ENCODE results near the gene ERG28. TPM values are rescaled to one million over a fixed set of nuclear protein-coding genes. Genes with fewer than 3 reads are reported as not detected.
"Not testable (repeated sequence)": the region's sequence is repeated elsewhere in the genome, so short reads cannot be mapped to it uniquely, and the experiment has no call there.

ERG28 gene, protein sequence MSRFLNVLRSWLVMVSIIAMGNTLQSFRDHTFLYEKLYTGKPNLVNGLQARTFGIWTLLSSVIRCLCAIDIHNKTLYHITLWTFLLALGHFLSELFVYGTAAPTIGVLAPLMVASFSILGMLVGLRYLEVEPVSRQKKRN
- 10 to 100 TPM; 22.9 to 25.1 TPM for total RNA-seq

DNA sequence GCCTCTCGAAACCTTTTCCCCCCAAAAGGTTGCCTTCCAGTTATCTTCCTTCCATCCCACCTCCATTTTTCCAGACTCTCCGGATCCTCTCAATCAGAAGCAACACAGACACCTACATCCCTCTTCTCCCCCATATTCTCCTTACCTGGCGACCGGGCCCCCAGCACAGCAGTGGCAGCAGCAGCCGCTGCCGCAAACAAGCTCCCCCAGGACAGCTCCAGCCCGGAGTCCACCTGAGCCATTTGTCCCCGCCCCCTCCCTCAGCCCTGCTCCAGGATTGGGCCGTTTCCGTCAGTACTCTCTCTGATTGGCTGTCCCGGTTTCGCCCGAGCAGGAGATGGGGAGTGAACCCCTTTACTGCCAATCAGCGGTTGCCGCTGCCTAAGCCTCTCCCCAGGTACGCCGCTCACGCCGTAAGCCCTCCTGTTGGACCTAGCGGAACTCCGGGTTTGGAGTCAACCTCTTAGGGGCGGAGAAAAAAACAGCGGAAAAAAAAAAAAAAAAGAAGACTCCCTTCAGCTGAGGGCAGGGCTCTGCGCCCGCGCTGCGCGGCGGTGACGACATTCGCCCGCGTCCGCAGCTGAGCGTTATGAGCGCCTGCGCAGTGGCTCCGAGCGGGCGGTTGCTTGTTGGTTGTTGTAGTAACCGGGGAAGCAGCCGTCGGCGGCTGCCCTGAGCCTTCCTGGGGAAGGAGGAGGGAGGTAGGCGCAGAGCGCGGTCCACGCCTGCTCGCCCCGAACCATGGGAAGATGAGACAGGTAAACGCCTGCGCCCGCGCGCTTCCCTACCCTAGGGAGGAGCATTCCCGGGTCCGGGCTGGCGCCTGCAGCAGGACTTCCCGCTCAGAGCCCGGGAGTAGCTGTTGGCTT, at the start of gene ERG28, which contains the start of gene TTLL5:
ERG28 (minus strand) TSS at position 247 of the 869 bp plus-strand sequence. CDS start 3,374 bp downstream, outside the sequence.
TTLL5 (plus strand) TSS at position 617 of the 869 bp plus-strand sequence. CDS start 1,904 bp downstream, outside the sequence.
- Mint-ChIP-seq H3K36me3 (peaks cover 6% of the 10 kb centered on the region), H3K9me3 (ENCODE audit: low read depth) (no peaks in the 10 kb centered on the region), H3K27me3 (no peaks in the 10 kb centered on the region), H3K4me1 (peaks cover 42% of the 10 kb centered on the region), H3K4me3 (peak within 1 kb of the TSS; percentile 98), H3K27ac (peak within 1 kb of the TSS; percentile 94)
- CTCF ChIA-PET = interaction anchor here (0.8 to 3.3 kb wide), 10 partner anchors 9 to 322 kb away, joined by 3 to 23 read pairs (median 5); partner anchors contain the start of gene FLVCR2
- ATAC-seq (peak; percentile 98), DNase-seq (peak; percentile 99)

DNA sequence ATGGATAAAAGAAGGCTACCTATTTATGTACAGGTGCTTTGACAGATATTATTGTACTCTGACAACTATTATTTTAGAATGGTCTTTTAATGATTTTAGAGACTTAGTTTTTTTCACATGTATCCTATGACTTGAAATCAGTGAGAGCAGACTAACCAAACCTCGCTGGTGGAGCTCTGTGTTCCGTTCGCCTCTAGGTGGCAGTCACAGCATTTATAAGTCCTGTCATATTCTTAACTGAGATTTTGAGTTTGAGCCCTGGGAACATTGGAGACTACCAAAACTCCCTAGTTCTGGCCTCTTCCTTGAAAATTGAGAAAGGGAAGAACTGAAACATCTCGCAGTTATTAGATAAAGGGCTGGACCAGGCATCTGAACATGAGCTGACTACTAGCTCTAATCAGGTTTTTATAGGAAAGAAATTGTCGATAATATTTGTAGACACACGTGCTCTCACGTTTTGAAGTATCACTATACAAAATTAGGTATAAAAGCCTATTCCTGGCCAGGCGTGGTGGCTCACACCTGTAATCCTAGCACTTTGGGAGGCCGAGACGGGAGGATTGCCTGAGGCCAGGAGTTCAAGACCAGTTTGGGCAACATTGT, 48.6 kb upstream of the ERG28 start:
- no peaks in the 10 kb centered on the region for H3K27me3 Mint-ChIP-seq
- H3K4me3 Mint-ChIP-seq = no peak overlapping the region
- CTCF ChIA-PET = interaction anchor here (0.6 to 6.6 kb wide), 40 partner anchors 9 to 693 kb away, joined by 3 to 187 read pairs (median 4); partner anchors contain the start of genes IFT43 and TGFB3
- peak; percentile 78 for ATAC-seq
- no peaks in the 10 kb centered on the region for H3K9me3 Mint-ChIP-seq (ENCODE audit: low read depth)
- peaks cover 2% of the 10 kb centered on the region for H3K36me3 Mint-ChIP-seq
- DNase-seq = peak; percentile 73
- H3K27ac Mint-ChIP-seq = no peak overlapping the region
- H3K4me1 Mint-ChIP-seq = no peaks in the 10 kb centered on the region

DNA sequence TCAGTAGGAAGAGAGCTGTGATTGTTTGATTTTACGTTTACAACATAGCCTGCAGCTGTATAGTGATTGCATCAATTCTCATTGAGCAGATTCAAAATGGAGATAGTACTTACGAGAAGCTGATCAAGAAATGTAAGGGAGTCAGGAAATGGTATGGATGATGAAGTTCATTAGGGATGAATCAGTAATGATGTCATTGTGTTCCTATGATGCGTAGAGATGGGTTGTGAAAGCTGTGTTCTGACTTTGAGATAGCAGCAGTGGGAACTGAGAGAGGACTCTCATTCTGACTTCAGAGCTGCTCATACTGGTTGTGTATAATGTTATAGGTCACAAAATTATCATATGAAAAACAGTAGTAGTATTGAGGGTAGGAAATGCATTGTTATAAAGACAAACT, 44.3 kb upstream of the ERG28 start:
- H3K36me3 Mint-ChIP-seq = peaks cover 12% of the 10 kb centered on the region
- no peak overlapping the region for H3K4me3 Mint-ChIP-seq
- H3K27ac Mint-ChIP-seq = no peak overlapping the region
- no peaks in the 10 kb centered on the region for H3K9me3 Mint-ChIP-seq (ENCODE audit: low read depth)
- no peaks in the 10 kb centered on the region for H3K27me3 Mint-ChIP-seq
- ATAC-seq (no peak), DNase-seq (no peak)
- H3K4me1 Mint-ChIP-seq = no peaks in the 10 kb centered on the region
- CTCF ChIA-PET = interaction anchor here (0.8 kb wide), 1 partner anchor 278 kb away, joined by 4 read pairs; no protein-coding TSS in a partner anchor

DNA sequence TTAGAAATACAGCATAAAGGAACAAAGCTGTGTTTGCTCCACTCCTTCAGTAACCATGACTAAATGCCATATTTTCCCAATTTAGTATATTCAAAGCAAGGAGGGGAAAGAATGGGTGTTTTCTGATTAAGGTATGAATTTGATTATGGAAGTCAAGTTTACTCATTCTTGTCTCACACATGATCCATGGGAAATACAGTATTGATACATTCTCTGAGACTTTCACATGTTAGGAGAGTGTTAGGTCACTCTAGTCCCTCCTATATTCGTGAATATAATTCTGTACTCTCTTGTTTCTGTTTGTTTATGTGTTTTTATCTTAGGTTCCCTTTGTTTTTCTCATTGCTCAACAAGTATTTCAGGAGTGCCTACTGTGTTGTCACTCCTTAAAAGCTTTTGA, 42.8 kb upstream of the ERG28 start:
- peaks cover 21% of the 10 kb centered on the region for H3K36me3 Mint-ChIP-seq
- CTCF ChIA-PET = interaction anchor here (1.2 kb wide), 1 partner anchor 279 kb away, joined by 3 read pairs; no protein-coding TSS in a partner anchor
- H3K9me3 Mint-ChIP-seq (ENCODE audit: low read depth) = no peaks in the 10 kb centered on the region
- ATAC-seq (no peak), DNase-seq (no peak)
- no peaks in the 10 kb centered on the region for H3K27me3 Mint-ChIP-seq
- no peak overlapping the region for H3K4me3 Mint-ChIP-seq
- H3K4me1 Mint-ChIP-seq = no peaks in the 10 kb centered on the region
- no peak overlapping the region for H3K27ac Mint-ChIP-seq

DNA sequence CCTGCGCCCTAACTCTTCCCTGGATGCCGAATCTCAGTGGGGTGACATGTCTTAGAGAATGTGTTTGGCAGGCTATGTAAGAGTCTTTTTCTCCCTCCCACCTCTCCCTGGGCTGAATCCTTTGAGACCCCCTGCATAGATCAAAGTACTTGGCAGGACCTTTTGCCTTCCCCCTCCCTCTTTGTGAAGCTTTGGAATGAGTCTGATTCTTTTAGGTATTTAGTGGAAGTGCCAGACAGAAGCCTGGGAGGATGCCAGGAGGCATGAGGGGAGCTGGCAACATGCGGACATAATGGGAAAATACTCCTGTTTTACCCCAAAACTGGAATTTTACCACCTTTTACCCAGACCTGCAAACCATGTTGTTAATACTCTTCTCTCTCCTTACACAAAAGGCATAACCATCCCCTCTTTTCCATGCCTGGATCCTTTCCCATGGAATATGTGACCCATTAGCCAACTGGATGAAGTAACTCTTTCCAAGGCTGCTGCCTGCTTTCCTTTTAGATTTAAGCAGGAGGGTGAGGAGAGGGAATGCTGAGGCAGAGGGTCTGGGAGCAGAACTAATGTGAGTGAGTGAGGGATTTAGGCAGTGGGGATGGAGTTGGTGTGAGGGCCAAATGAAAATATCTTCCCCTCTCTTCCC, 42.1 kb upstream of the ERG28 start:
- ATAC-seq (no peak), DNase-seq (no peak)
- no peak overlapping the region for H3K27ac Mint-ChIP-seq
- H3K4me1 Mint-ChIP-seq = no peaks in the 10 kb centered on the region
- CTCF ChIA-PET = interaction anchor here (1.2 to 1.6 kb wide), 2 partner anchors 277 to 280 kb away, joined by 3 to 6 read pairs; no protein-coding TSS in a partner anchor
- peaks cover 21% of the 10 kb centered on the region for H3K36me3 Mint-ChIP-seq
- no peaks in the 10 kb centered on the region for H3K9me3 Mint-ChIP-seq (ENCODE audit: low read depth)
- H3K4me3 Mint-ChIP-seq = no peak overlapping the region
- H3K27me3 Mint-ChIP-seq = no peaks in the 10 kb centered on the region

DNA sequence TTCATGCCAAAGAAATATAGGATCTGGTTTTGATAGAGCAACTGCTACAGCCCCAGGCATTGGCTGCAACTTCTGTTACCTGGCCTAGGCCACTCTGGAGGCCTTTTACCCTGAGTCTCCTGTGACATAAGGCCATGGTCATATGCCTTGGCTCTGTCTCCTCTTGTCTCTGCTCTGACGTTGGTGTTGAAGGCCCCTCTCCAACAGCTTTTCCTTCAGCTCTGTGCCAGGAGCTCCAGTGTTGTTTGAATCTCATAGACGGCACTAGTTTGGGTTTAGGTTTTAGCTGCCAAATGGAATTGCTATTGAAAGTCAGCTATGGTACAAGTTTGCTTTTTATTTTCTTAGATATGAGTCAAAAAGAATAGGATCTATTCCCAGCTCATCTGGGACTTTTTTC, 41.4 kb upstream of the ERG28 start:
- CTCF ChIA-PET = interaction anchor here (1.1 to 1.6 kb wide), 3 partner anchors 8 to 277 kb away, joined by 3 to 6 read pairs (median 5); no protein-coding TSS in a partner anchor
- H3K36me3 Mint-ChIP-seq = peaks cover 21% of the 10 kb centered on the region
- H3K27ac Mint-ChIP-seq = no peak overlapping the region
- no peak overlapping the region for H3K4me3 Mint-ChIP-seq
- no peaks in the 10 kb centered on the region for H3K27me3 Mint-ChIP-seq
- no peak for ATAC-seq
- H3K4me1 Mint-ChIP-seq = no peaks in the 10 kb centered on the region
- no peak for DNase-seq
- H3K9me3 Mint-ChIP-seq (ENCODE audit: low read depth) = no peaks in the 10 kb centered on the region

DNA sequence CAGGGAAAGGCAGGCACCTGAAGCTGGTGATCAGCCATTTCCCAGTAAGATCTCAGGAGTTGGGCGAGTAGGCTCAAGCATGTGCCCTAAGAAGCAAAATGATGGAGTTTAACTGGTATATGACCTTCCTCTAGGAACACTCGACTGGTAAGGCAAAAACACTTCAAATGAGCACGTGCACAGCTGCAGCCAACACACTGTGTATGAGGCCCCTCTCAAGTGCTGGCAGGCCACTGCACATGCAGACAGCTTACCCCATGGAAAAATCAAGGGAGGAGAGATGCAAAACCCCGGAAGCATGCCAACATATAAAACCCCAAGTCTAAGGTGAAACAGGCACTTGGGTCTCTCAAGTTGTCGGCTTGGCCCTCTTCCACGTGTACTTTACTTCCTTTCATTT, 39.6 kb upstream of the ERG28 start:
- no peaks in the 10 kb centered on the region for H3K9me3 Mint-ChIP-seq (ENCODE audit: low read depth)
- no peak overlapping the region for H3K4me3 Mint-ChIP-seq
- DNase-seq (no peak), ATAC-seq (no peak)
- H3K36me3 Mint-ChIP-seq = peaks cover 27% of the 10 kb centered on the region
- no peaks in the 10 kb centered on the region for H3K4me1 Mint-ChIP-seq
- no peaks in the 10 kb centered on the region for H3K27me3 Mint-ChIP-seq
- H3K27ac Mint-ChIP-seq = no peak overlapping the region
- CTCF ChIA-PET = no interaction called here

DNA sequence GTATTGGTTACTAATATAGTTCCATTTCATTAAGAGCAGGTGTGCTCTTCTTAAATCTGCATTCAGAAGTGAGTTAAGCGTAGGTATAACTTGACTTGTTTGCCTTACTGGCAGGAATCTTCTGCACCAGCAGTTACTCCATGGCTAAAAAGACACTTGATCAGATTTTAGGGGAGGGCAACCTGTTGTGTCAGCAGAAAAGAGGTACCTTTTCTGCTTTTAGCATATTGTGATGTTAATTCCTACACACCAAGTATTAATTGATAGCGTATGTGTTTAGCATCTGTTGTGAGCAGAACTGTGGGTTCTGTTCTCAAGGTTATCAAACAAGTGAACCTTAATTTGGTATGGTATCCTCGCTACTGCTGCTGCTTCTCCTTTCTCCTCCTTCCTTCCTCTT, 38.7 kb upstream of the ERG28 start:
- Mint-ChIP-seq H3K9me3 (ENCODE audit: low read depth) (peaks cover 4% of the 10 kb centered on the region), H3K27me3 (no peaks in the 10 kb centered on the region), H3K4me1 (no peaks in the 10 kb centered on the region), H3K36me3 (peaks cover 36% of the 10 kb centered on the region), H3K27ac (no peak overlapping the region), H3K4me3 (no peak overlapping the region)
- DNase-seq (no peak), ATAC-seq (no peak)
- CTCF ChIA-PET = no interaction called here

DNA sequence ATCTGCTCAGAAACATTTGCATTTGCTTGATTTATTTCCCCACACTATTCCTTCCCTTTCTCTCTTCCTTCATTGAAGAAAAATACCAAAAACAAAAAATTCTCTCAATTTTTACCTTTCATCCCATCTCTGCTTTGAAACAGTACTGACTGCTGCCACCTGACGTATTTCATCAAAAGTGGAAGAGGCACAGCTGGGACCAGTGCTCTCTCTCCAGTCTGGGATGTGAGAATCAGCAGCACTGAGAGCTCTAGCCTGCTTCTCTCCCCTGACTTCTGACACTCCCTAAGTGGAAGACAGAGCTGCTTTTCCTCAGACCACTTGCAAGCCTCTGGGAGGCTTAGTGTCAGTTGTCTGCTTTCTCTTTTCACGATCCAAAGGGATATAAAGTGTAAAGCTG, 37.2 kb upstream of the ERG28 start:
- no peak overlapping the region for H3K27ac Mint-ChIP-seq

DNA sequence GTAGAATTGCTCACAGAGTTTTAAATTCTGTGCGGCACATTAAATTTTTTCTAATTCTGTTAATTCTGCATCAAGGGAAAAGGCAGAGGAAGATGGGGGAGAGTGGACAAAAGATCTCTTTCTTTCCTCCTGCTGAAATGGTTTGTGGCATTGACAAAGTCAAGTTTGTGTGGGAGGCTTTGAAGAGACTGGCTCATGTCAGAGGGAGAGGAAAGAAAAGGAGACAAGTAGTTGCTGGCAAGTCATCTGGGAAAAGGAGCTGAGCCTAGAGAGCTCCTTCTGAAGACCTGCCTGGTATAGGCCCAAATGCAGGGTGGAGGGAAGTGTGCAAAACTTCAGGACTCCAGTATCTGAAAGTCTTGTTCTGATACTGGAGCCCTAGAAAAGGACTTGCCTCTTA, 36.7 kb upstream of the ERG28 start:
- peaks cover 48% of the 10 kb centered on the region for H3K36me3 Mint-ChIP-seq
- no peaks in the 10 kb centered on the region for H3K4me1 Mint-ChIP-seq
- H3K9me3 Mint-ChIP-seq (ENCODE audit: low read depth) = peaks cover 4% of the 10 kb centered on the region
- no peak overlapping the region for H3K4me3 Mint-ChIP-seq
- no peaks in the 10 kb centered on the region for H3K27me3 Mint-ChIP-seq
- CTCF ChIA-PET = interaction anchor here (1.1 to 2.7 kb wide), 3 partner anchors 12 to 120 kb away, joined by 4 to 14 read pairs (median 4); no protein-coding TSS in a partner anchor
- ATAC-seq = no peak
- H3K27ac Mint-ChIP-seq = no peak overlapping the region
- no peak for DNase-seq

More for the DNA sequence above, 37.2 kb upstream of the ERG28 start:
- ATAC-seq (no peak), DNase-seq (no peak)
- no peak overlapping the region for H3K4me3 Mint-ChIP-seq
- peaks cover 4% of the 10 kb centered on the region for H3K9me3 Mint-ChIP-seq (ENCODE audit: low read depth)
- H3K27me3 Mint-ChIP-seq = no peaks in the 10 kb centered on the region
- H3K4me1 Mint-ChIP-seq = no peaks in the 10 kb centered on the region
- H3K36me3 Mint-ChIP-seq = peaks cover 44% of the 10 kb centered on the region
- CTCF ChIA-PET = interaction anchor here (1.1 to 2.7 kb wide), 3 partner anchors 11 to 120 kb away, joined by 4 to 14 read pairs (median 4); no protein-coding TSS in a partner anchor

DNA sequence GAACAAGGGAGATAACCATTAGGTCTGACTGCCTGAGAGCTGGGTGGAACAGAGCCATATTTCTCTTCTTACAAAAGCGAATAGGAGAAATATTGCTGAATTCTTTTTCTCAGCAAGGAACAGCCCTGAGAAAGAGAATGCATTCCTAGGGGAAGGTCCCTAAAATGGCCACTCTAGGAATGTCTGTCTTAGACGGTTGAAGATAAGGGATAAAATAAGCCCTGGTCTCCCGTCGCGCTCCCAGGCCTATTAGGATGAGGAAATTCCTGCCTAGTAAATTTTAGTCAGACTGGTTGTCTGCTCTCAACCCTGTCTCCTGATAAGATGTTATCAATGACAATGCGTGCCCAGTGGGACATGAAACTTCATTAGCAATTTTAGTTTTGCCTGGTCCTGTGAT, 34.3 kb upstream of the ERG28 start:
- CTCF ChIA-PET; H3K27ac Mint-ChIP-seq; H3K27me3 Mint-ChIP-seq; ATAC-seq; H3K4me1 Mint-ChIP-seq; H3K4me3 Mint-ChIP-seq; DNase-seq; H3K9me3 Mint-ChIP-seq (ENCODE audit: low read depth): not testable (repeated sequence)
- peaks cover 52% of the 10 kb centered on the region for H3K36me3 Mint-ChIP-seq

DNA sequence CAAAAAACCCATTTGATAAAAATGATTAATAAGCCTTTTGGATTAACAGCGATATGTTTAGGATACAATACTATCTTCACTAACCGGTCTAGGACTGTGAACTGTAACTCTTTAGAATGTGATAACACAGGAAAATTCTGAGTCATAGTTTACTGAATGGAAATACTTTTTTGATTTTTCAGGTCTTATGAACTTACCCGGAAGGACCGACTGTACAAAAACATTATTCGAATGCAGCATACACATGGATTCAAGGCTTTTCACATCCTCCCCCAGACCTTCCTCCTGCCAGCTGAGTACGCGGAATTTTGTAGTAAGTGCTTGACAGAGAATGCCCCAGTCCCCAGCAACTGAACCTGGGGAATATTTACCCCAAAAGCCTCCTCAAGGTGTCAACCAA, 29.3 kb upstream of the ERG28 start:
- CTCF ChIA-PET = no interaction called here
- no peak for DNase-seq
- H3K27me3 Mint-ChIP-seq = no peaks in the 10 kb centered on the region
- no peak overlapping the region for H3K27ac Mint-ChIP-seq
- peaks cover 4% of the 10 kb centered on the region for H3K9me3 Mint-ChIP-seq (ENCODE audit: low read depth)
- no peak overlapping the region for H3K4me3 Mint-ChIP-seq
- no peak for ATAC-seq
- no peaks in the 10 kb centered on the region for H3K4me1 Mint-ChIP-seq
- peaks cover 37% of the 10 kb centered on the region for H3K36me3 Mint-ChIP-seq

DNA sequence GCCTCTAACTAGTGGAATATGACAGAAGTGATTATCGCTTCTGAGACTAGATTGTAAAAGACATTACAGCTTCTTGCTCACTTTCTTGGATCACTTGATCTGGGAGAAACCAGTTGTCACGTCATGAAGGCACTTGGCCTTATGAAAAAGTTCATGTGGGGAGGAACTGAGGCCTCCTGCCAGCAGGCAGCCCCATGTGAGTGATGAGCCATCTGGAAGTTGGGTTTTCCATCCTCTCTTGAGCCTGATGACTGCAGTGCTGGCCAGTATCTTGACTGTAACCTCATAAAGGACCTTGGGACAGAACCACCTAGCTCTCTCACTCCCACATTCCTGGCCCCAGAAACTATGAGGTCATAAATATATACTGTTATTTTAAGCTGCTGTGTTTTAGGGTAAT, 28.3 kb upstream of the ERG28 start:
- no peaks in the 10 kb centered on the region for H3K27me3 Mint-ChIP-seq
- no peak overlapping the region for H3K4me3 Mint-ChIP-seq
- DNase-seq (no peak), ATAC-seq (no peak)
- no peak overlapping the region for H3K27ac Mint-ChIP-seq
- no peaks in the 10 kb centered on the region for H3K4me1 Mint-ChIP-seq
- CTCF ChIA-PET = interaction anchor here (1.4 to 1.5 kb wide), 2 partner anchors 19 to 111 kb away, joined by 3 read pairs; no protein-coding TSS in a partner anchor
- H3K36me3 Mint-ChIP-seq = peaks cover 34% of the 10 kb centered on the region
- H3K9me3 Mint-ChIP-seq (ENCODE audit: low read depth) = no peaks in the 10 kb centered on the region
